ENCODE data around the gene SERPINA1.

The SERPINA1 gene

DNA sequence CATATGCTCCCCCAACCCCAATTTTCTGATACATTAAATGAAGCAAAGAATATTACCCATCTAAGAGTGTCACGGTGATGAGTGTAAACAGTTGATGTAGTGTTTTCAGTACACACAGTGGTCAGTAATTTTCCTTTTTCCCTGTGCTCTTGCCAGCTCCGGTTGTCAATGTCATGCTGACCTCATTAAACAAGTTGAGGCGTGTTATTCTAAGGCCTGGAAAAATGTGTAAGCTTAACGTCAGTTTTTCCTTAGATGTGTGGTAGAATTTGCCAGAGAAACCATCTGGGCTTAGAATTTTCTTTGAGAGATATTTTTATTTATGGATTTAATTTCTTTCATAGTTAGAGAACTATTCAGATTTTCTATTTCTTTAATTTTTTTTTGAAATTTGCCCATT, 53.5 kb downstream of the SERPINA1 start:
- Mint-ChIP-seq H3K4me3 (no peak overlapping the region), H3K4me1 (no peaks in the 10 kb centered on the region), H3K9me3 (no peaks in the 10 kb centered on the region), H3K36me3 (no peaks in the 10 kb centered on the region), H3K27me3 (peaks cover 12% of the 10 kb centered on the region), H3K27ac (no peak overlapping the region)

DNA sequence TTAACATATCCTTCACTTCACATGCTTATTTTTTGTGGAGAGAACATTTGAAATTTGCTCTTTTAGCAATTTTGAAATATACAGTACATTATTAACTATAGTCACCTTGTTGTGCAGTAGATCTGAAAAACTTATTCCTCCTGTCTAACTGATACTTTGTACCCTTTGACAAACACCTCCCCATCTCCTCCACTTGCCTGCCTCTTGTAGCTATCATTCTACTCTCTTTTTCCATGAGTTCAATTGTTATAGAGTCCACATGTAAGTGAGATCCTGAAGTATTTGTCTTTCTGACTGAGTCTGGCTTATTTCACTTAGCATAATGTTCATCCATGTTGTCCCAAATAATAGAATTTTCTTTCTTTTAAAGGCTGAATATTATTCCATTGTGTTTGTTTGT, 55.8 kb downstream of the SERPINA1 start:
- Mint-ChIP-seq H3K4me1 (no peaks in the 10 kb centered on the region), H3K27me3 (peaks cover 12% of the 10 kb centered on the region), H3K9me3 (peaks cover 9% of the 10 kb centered on the region), H3K4me3 (no peak overlapping the region), H3K27ac (no peak overlapping the region), H3K36me3 (no peaks in the 10 kb centered on the region)

DNA sequence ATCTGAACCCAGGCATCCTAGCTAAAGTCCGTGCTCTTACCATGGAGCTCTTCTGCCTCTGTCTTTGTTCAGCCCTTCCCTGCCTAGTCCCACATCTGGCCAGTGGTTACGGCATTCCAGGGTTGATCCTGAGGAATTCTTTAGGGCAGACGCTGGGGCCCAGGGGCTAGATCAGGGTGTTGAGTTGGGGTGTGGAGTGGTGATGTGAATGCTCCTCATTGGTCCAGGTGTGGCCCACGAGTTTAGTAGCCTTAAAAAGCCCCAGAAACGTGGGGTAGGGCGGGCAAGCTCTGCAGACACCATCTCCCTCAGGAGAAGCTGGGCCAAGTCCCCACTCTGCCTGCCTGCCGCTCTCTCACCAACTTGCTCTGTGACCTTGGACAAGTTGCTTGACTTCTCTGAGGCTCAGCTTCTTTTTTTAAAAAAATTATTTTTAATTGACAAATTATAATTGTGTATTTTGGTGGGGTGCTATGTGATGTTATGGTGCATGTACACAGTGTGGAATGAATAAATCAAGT, 56.3 kb downstream of the SERPINA1 start:
- Mint-ChIP-seq H3K9me3 (peaks cover 9% of the 10 kb centered on the region), H3K4me3 (no peak overlapping the region), H3K27me3 (peaks cover 10% of the 10 kb centered on the region), H3K4me1 (no peaks in the 10 kb centered on the region), H3K27ac (no peak overlapping the region), H3K36me3 (no peaks in the 10 kb centered on the region)

DNA sequence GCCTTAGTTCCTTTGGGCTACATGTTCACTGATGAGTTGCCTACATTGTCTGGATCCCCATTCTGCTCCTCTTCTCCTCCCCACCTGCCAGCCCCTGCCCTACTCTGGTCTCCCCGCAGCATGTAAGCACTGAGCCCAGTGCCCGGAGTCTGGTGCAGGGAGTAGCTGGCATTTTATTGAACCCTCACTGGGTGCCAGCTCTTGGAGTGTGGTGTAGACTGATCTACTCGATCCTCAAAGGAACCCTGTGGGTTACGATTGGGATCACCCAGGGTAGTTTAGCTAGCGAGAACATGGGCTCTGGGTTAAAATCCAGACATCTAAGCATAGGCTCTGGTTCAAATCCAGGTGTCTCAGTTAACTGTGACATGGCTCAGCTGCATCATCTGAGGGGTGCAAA, 56.9 kb downstream of the SERPINA1 start:
- H3K9me3 Mint-ChIP-seq, result peaks cover 9% of the 10 kb centered on the region
- no peaks in the 10 kb centered on the region for H3K4me1 Mint-ChIP-seq
- no peaks in the 10 kb centered on the region for H3K36me3 Mint-ChIP-seq
- no peak overlapping the region for H3K27ac Mint-ChIP-seq
- no peak overlapping the region for H3K4me3 Mint-ChIP-seq
- peaks cover 10% of the 10 kb centered on the region for H3K27me3 Mint-ChIP-seq

DNA sequence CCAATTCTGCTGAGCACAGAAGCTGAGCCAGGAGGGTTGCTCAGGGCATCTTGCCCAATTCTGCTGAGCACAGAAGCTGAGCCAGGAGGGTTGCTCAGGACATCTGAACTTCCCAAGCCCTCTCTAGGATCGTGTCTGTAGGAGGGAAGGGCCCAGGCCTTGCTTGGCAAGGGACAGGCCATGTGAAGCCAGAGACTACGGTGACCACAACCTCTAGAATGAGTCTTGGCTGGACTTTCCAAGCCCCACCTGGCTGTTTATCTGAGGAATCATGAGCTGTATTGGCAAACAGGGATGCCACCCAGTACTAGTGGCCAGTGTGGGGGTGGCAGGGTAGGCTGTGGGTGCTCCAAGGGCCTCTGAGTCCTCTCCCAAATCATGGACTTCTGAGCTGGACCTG, 57.5 kb downstream of the SERPINA1 start:
- H3K4me3 Mint-ChIP-seq, result no peak overlapping the region
- H3K27me3 Mint-ChIP-seq, result peaks cover 11% of the 10 kb centered on the region
- no peaks in the 10 kb centered on the region for H3K4me1 Mint-ChIP-seq
- peaks cover 9% of the 10 kb centered on the region for H3K9me3 Mint-ChIP-seq
- H3K27ac Mint-ChIP-seq, result no peak overlapping the region
- H3K36me3 Mint-ChIP-seq, result no peaks in the 10 kb centered on the region

DNA sequence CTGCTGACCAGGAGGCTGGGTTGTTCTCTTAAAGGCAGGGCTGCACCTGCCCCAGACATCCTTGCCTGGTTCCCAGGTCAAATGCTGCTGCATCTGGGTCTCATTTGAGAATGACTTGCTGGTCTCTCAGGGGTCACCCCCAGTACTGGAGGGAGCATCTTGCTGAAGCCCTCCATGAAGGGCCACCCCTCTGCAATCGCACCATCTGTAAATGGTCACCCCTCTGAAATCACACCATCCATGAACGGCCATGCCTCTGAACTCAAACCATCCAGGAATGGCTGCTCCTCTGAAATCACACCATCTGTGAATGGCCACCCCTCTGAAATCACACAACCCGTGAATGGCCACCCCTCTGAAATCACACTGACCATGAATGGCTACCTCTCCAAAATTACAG, 58.0 kb downstream of the SERPINA1 start:
- peaks cover 11% of the 10 kb centered on the region for H3K27me3 Mint-ChIP-seq
- H3K4me3 Mint-ChIP-seq, result no peak overlapping the region
- H3K27ac Mint-ChIP-seq, result no peak overlapping the region
- H3K9me3 Mint-ChIP-seq, result peaks cover 9% of the 10 kb centered on the region
- no peaks in the 10 kb centered on the region for H3K4me1 Mint-ChIP-seq
- no peaks in the 10 kb centered on the region for H3K36me3 Mint-ChIP-seq

DNA sequence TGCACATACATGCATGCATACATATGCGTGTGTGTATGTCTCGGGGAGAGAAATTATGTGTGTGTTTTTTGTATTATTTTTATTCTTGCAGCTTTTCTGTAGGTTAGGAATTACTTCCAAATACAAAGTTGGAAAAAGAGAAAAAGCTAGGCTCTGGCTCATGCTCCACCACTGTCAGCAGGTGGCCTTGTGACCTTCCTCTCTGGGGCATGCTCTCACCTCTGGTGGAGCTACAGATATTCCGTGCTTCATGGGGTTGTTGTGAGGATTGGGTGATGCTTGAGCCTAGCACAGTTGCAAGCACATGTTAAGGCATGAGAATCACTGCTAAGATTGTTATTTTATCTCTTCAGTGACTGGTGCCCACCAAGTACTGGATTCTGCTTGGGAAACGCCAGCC, 58.5 kb downstream of the SERPINA1 start:
- Mint-ChIP-seq H3K4me1 (no peaks in the 10 kb centered on the region), H3K36me3 (no peaks in the 10 kb centered on the region), H3K27me3 (peaks cover 9% of the 10 kb centered on the region), H3K9me3 (peaks cover 9% of the 10 kb centered on the region), H3K4me3 (no peak overlapping the region), H3K27ac (no peak overlapping the region)

DNA sequence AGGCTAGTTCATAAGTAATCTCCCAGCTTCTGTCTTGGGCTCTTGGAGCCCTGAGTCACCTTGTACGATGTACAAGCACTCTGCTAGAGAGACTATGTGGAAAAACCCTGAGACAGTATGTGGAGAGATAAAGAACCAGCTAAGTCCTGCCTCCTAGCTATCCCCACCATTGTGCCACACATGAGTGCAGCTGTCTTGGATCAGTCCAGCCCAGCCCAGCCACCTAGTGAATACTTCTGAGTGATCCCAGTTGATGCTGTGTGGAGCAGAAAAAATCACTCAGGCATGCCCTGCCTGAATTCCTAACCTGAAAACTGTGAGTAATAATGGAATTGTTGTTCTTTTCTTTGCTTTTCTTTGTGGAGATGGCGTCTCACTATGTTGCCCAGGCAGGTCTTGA, 60.2 kb downstream of the SERPINA1 start:
- Mint-ChIP-seq H3K4me3 (no peak overlapping the region), H3K27me3 (peaks cover 2% of the 10 kb centered on the region), H3K36me3 (no peaks in the 10 kb centered on the region), H3K9me3 (peaks cover 9% of the 10 kb centered on the region), H3K4me1 (no peaks in the 10 kb centered on the region), H3K27ac (no peak overlapping the region)
